Osteocyte (in vitro differentiated cells): ENCODE data around the gene KRTAP4-8. TPM values are rescaled to one million over a fixed set of nuclear protein-coding genes. Genes with fewer than 3 reads are reported as not detected.
"Not testable (repeated sequence)": the region's sequence is repeated elsewhere in the genome, so short reads cannot be mapped to it uniquely, and the experiment has no call there.

Experiments used
- DNase-seq: peaks from one replicate; pipeline ENCODE4 v3.0.0; 2021; ENCODE audit warnings: mixed read lengths; ENCODE audit not compliant: unreplicated experiment; ENCODE audit errors: extremely low spot score
- H3K27ac Mint-ChIP-seq: one replicate; pipeline ENCODE4 v1.8.0; 2021; ENCODE audit warnings: mild to moderate bottlenecking, mixed read lengths; ENCODE audit not compliant: unreplicated experiment
- H3K27me3 Mint-ChIP-seq: one replicate; pipeline ENCODE4 v1.8.0; 2021; ENCODE audit warnings: mixed read lengths; ENCODE audit not compliant: unreplicated experiment
- H3K36me3 Mint-ChIP-seq: one replicate; pipeline ENCODE4 v1.8.0; 2021; ENCODE audit warnings: mixed read lengths; ENCODE audit not compliant: unreplicated experiment
- H3K4me1 Mint-ChIP-seq: one replicate; pipeline ENCODE4 v1.8.0; 2021; ENCODE audit warnings: mixed read lengths; ENCODE audit not compliant: unreplicated experiment
- H3K4me3 Mint-ChIP-seq: one replicate; pipeline ENCODE4 v1.8.0; 2021; ENCODE audit warnings: mild to moderate bottlenecking, moderate library complexity, mixed read lengths; ENCODE audit not compliant: unreplicated experiment
- H3K9me3 Mint-ChIP-seq: one replicate; pipeline ENCODE4 v1.8.0; 2021; ENCODE audit warnings: mixed read lengths; ENCODE audit not compliant: unreplicated experiment
- total RNA-seq: library from RNA; stranded (reverse); gene quantifications from 2 replicates; pipeline ENCODE4 v1.2.1, GENCODE V29; 2021
- TF ChIP-seq, protein P1 (sequence below): fragments of 200-600 bp; sonication (generic); IDR thresholded peaks from 2 replicates; pipeline ENCODE4 v1.5.0; 2021; ENCODE audit warnings: antibody characterized with exemption, mild to moderate bottlenecking, moderate library complexity

KRTAP4-8 gene
- total RNA-seq, 1 donor from 2014 or later: not detected

DNA sequence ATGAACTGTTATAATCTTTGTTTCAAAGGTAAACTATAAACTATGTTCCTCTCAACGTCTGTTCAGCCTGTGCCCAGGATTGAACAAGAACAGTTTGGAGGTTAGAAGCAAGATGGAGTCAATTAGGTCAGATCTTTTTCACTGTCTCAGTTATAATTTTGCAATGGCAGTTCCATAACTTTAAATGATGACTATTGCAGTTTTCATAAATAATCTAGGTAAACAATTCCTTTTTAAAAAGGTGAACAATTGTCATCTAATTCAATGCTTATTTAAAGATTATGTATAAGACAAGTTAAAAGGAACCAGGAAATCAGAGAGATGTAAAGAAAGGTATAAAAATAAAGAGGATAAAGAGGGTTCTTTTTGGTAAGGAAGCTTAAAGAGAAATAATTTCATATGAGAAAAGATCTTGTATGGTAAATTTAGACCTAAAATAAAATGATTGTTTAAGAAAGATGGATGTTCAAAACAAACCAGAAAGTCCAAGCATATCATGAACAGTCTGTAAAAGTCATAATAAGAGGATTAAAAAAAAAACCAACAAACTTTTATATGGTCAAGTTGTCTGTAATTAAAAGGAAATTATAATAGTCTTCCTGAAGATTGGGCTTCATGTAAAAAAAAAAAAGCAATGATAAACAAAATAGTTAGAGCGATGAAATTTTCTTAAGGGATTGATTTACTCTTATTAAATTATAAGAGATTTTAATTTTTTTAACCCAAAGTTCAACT is 13.4 kb upstream of the KRTAP4-8 start:
- H3K4me1 Mint-ChIP-seq: peaks cover 3% of the 10 kb centered on the region
- H3K4me3 Mint-ChIP-seq: no peak overlapping the region
- peaks cover 6% of the 10 kb centered on the region for H3K36me3 Mint-ChIP-seq
- TF ChIP-seq, protein P1, sequence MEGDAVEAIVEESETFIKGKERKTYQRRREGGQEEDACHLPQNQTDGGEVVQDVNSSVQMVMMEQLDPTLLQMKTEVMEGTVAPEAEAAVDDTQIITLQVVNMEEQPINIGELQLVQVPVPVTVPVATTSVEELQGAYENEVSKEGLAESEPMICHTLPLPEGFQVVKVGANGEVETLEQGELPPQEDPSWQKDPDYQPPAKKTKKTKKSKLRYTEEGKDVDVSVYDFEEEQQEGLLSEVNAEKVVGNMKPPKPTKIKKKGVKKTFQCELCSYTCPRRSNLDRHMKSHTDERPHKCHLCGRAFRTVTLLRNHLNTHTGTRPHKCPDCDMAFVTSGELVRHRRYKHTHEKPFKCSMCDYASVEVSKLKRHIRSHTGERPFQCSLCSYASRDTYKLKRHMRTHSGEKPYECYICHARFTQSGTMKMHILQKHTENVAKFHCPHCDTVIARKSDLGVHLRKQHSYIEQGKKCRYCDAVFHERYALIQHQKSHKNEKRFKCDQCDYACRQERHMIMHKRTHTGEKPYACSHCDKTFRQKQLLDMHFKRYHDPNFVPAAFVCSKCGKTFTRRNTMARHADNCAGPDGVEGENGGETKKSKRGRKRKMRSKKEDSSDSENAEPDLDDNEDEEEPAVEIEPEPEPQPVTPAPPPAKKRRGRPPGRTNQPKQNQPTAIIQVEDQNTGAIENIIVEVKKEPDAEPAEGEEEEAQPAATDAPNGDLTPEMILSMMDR: no peak
- no peaks in the 10 kb centered on the region for H3K27me3 Mint-ChIP-seq
- H3K27ac Mint-ChIP-seq: no peak overlapping the region
- no peak for DNase-seq
- peaks cover 11% of the 10 kb centered on the region for H3K9me3 Mint-ChIP-seq

DNA sequence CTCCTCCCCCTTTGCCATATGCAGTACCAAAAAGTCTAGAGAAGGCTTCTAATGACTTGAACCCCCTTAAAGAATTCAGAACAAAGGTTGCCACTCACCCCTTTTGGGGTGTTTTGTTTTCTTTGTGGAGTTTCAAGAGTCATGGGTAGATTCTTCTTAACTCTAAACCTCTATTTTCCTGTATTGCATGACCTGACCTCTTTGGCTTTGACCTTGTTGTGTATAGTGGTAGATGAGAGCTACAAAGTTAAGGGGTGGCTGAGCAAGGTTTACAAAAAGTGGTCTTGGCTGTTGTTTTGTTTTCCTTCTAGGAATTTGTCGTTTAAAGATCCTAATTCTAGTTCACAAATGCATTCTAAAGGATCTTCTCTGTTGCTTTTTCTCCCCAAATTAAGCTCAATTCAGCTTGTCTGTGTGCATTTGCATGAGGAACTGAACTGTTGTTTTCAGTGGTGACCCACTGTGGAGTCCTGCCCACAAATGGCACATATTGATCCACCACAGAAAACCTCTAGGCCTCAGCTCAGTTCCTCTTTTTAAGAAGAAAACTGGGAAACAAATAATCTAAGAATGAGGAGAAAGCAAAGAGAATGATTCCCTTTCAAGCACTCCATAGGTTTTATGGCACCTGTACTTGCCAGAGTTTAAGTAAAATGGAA is 10.9 kb upstream of the KRTAP4-8 start:
- not testable (repeated sequence) for H3K36me3 Mint-ChIP-seq

DNA sequence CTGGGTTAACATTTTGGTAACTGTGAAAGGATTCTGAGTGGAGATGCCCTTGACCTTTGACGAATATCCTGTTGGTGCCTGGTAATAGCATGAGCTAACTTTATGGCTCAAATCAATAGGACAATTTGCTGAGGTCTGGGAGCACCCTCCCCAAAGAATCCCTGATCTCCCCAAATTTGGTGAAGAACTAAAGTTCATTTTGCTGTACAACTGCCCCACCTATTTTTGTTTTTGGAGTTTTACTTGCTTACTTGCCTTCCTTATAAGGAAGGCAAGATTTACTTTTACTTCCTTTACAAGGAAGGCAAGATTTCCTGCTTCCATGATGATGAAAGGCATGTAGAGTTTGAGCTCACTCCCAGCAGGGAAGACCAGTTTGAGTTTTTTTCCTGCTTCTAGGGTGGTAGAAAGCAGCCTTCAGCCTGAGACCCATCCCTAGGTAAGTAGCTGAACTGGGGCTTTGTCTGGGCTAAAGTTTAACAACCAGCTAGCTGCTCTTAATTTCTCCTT is 10.1 kb upstream of the KRTAP4-8 start:
- no peak for DNase-seq
- Mint-ChIP-seq H3K27me3 (no peaks in the 10 kb centered on the region), H3K4me3 (no peak overlapping the region), H3K4me1 (peaks cover 29% of the 10 kb centered on the region), H3K36me3 (peaks cover 6% of the 10 kb centered on the region), H3K9me3 (peaks cover 8% of the 10 kb centered on the region), H3K27ac (no peak overlapping the region)
- TF ChIP-seq, protein P1: no peak

More for the DNA sequence above, 10.9 kb upstream of the KRTAP4-8 start:
- H3K27me3 Mint-ChIP-seq, DNase-seq, H3K4me3 Mint-ChIP-seq, H3K27ac Mint-ChIP-seq: not testable (repeated sequence)
- Mint-ChIP-seq H3K4me1 (peaks cover 20% of the 10 kb centered on the region), H3K9me3 (peaks cover 11% of the 10 kb centered on the region)

DNA sequence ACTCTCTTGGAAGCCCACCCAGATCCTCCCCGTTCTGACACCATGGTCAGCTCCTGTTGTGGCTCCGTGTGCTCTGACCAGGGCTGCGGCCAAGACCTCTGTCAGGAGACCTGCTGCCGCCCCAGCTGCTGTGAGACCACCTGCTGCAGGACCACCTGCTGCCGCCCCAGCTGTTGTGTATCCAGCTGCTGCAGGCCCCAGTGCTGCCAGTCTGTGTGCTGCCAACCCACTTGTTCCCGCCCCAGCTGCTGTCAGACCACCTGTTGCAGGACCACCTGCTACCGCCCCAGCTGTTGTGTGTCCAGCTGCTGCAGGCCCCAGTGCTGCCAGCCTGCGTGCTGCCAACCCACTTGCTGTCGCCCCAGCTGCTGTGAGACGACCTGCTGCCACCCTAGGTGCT is 7.4 kb upstream of the KRTAP4-8 start, which contains the start of gene KRTAP4-9:
KRTAP4-9 (plus strand) TSS at position 43 of the 400 bp plus-strand sequence; CDS start at position 43, 0 bp downstream.
- not testable (repeated sequence) for H3K36me3 Mint-ChIP-seq, DNase-seq, H3K9me3 Mint-ChIP-seq, H3K4me3 Mint-ChIP-seq, H3K27me3 Mint-ChIP-seq
- Mint-ChIP-seq H3K4me1 (peaks cover 30% of the 10 kb centered on the region), H3K27ac (peak within 1 kb of the TSS; percentile 27)

DNA sequence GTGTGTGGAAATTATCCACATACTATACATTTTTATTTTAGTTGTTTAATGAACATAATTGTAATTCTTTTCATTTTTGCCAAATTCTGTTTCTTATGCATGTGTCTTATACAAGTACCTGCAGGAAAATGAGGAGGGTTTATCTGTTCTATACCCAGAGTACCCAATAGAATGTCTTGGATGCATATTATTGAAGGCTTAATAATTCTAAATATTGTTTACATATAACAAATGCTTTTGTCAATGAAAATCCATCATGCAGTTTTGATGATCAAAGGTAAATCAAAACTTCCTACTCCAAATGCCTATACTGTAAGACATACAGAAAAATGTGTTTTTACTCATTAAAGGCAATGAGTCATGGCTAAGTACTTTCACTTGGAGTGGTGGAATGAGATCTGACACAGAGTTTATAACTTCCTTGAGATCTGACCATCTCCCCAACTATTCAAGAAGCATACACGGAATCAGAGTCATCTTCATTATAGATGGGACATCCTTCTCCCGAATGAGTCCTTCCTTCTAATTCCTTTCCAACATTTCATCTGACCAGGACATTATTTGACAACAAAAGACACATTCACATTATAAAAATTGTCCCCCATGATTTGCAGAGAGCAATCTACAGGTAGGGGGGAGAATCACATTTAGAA is 6.6 kb upstream of the KRTAP4-8 start:
- not testable (repeated sequence) for H3K9me3 Mint-ChIP-seq, H3K36me3 Mint-ChIP-seq, H3K4me3 Mint-ChIP-seq, H3K27me3 Mint-ChIP-seq, DNase-seq
- H3K27ac Mint-ChIP-seq: peak overlapping the region; percentile 27
- H3K4me1 Mint-ChIP-seq: peaks cover 38% of the 10 kb centered on the region

DNA sequence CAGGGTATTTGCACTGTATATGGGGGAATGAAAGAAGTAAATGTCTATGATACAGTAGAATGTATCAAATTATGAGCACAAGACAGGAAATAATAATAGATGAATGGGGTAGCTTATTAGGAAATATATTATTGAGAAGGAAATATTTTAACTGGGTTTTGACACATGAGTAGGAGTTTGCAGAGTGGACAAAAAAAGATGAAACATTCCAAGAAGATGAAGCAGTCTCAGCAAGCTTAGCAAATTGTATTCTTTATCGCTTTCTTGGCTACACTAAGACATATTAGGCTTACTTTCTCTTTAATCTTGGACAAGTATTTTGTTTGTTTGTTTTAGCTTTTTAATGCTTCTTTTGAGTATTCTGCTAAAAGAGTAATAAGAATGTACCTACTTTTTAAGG is 6.0 kb upstream of the KRTAP4-8 start:
- no peaks in the 10 kb centered on the region for H3K27me3 Mint-ChIP-seq
- H3K4me3 Mint-ChIP-seq: no peak overlapping the region
- H3K9me3 Mint-ChIP-seq: no peaks in the 10 kb centered on the region
- TF ChIP-seq, protein P1: no peak
- H3K4me1 Mint-ChIP-seq: peaks cover 40% of the 10 kb centered on the region
- no peaks in the 10 kb centered on the region for H3K36me3 Mint-ChIP-seq
- DNase-seq: no peak
- H3K27ac Mint-ChIP-seq: no peak overlapping the region
